HEK293T (cell line): ENCODE results near the gene ORAI2.
"Not testable (repeated sequence)": the region's sequence is repeated elsewhere in the genome, so short reads cannot be mapped to it uniquely, and the experiment has no call there.

Source experiments
- FOXM1 ChIP-seq: fragments of 450-650 bp; IDR thresholded peaks from 2 replicates; pipeline ENCODE4 v1.6.1; 2017; ENCODE audit warnings: mild to moderate bottlenecking, borderline replicate concordance
- SUZ12 ChIP-seq: fragments of 450-650 bp; IDR thresholded peaks from 2 replicates; pipeline ENCODE4 v1.6.1; 2016; ENCODE audit warnings: mild to moderate bottlenecking

GRCh38 chr7:102479982-102480637 is 46.7 kb downstream of the ORAI2 start:
- not testable (repeated sequence) for TF ChIP-seq SUZ12, FOXM1
